Adrenal gland (tissue), 12 donors: ENCODE results near the gene STIL. TPM values are rescaled to one million over a fixed set of nuclear protein-coding genes. Genes with fewer than 3 reads are reported as not detected.

Experiments used
- DNase-seq, 7 donors: peaks; one replicate each; pipeline ENCODE4 v3.0.0-alpha.2; 2019 to 2020
- H3K27ac ChIP-seq, 5 donors: fragments of 200-600 bp; sonication (generic) in 4 of 5; 1 replicate in 3 of 5; 2 replicates in 2 of 5; pipeline versions ENCODE4 v1.5.1 to v1.8.0; 2016 to 2020; ENCODE audit warnings: mild to moderate bottlenecking in 1 of 5
- H3K27me3 ChIP-seq: fragments of 200-600 bp; 2 replicates; pipeline ENCODE4 v1.8.0; 2021
- H3K36me3 ChIP-seq, 2 donors: fragments of 200-600 bp; replicated peaks in 1 of 2; 1 replicate in 1 of 2; 2 replicates in 1 of 2; pipeline versions ENCODE4 v1.5.1 to v1.8.0; 2018 to 2022
- H3K4me1 ChIP-seq, 2 donors: fragments of 200-600 bp; replicated peaks in 1 of 2; 1 replicate in 1 of 2; 2 replicates in 1 of 2; pipeline versions ENCODE4 v1.5.1 to v1.8.0; 2018 to 2021
- H3K4me3 ChIP-seq, 4 donors: fragments of 200-600 bp; sonication (generic) in 3 of 4; one replicate each; pipeline ENCODE4 v1.5.1; 2016 to 2018
- H3K9me3 ChIP-seq, 3 donors: fragments of 200-600 bp; sonication (generic) in 1 of 3; replicated peaks in 1 of 3; 1 replicate in 2 of 3; 2 replicates in 1 of 3; pipeline versions ENCODE4 v1.5.1 to v1.8.0; 2016 to 2021
- POLR2A ChIP-seq, 2 donors: fragments of 450-650 bp; IDR thresholded peaks; one replicate each; pipeline ENCODE4 v1.6.1; 2017; ENCODE audit warnings: antibody characterized with exemption in 2 of 2, mild to moderate bottlenecking in 2 of 2, moderate library complexity in 1 of 2
- WGBS, 4 donors: extraction: QIAGEN DNeasy Blood & Tissue Kit in 2 of 4; methylation state at CpG; one replicate each; pipeline versions ENCODE4 v1.1.5 to v1.1.7; 2013 to 2017; 5-methylcytosine and 5-hydroxymethylcytosine counted together
- intact Hi-C, 2 donors: fragments of 100-400 bp; cut with DNase I; formaldehyde crosslinking; loops; one replicate each; pipeline versions ENCODE4 v1.14.1 to v1.15.0; 2022 to 2023
- polyA plus RNA-seq, 3 donors: library from polyadenylated mRNA; stranded (reverse); fragments of 200-250 nt in 2 of 3; fragments of 350-450 nt in 1 of 3; fragmentation: Illumina TruSeq in 1 of 3; extraction: RNeasy Lipid Tissue Mini Kit (QIAGEN cat#74804) in 1 of 3; gene quantifications; one replicate each; pipeline ENCODE4 v1.2.3, GENCODE V29; 2013 to 2014
- total RNA-seq, 9 donors: library from RNA; depleted of rRNA in 4 of 9; stranded (reverse); fragments of >200 nt in 4 of 9; fragments of 120-200 nt in 1 of 9; fragmentation: NEBNext Ultra II Directional in 1 of 9; extraction: Animal tissue kit (Norgen Biotek cat#: 25700) in 1 of 9; gene quantifications; one replicate each; pipeline versions ENCODE4 v1.1.0 to v1.2.4, GENCODE V29; 2013 to 2023
- TF ChIP-seq, protein P1 (sequence below), 6 experiments: fragments of 450-650 bp in 4 of 6; fragments of 200-600 bp in 2 of 6; sonication (generic) in 1 of 6; IDR thresholded peaks; 1 replicate in 5 of 6; 2 replicates in 1 of 6; pipeline versions ENCODE4 v1.5.1 to v1.8.0; 2016 to 2021; ENCODE audit warnings: antibody characterized with exemption in 6 of 6, mild to moderate bottlenecking in 2 of 6, moderate library complexity in 1 of 6
- donor health status: healthy with polysubstance abuse.
- donor health status: Bipolar disorder and iron deficiency.
- donor health status: DM: yes; HTN: yes; CAD: no.
- donor health status: DM: no; HTN: no; CAD: no.
- donor health status: DM: no; HTN: no; CAD: no.
- donor health status: DM: yes; HTN: yes; CAD: no.

The STIL gene
- total and polyA plus RNA-seq, 12 donors, result 0.24 to 7.0 (median 1.4) TPM

DNA sequence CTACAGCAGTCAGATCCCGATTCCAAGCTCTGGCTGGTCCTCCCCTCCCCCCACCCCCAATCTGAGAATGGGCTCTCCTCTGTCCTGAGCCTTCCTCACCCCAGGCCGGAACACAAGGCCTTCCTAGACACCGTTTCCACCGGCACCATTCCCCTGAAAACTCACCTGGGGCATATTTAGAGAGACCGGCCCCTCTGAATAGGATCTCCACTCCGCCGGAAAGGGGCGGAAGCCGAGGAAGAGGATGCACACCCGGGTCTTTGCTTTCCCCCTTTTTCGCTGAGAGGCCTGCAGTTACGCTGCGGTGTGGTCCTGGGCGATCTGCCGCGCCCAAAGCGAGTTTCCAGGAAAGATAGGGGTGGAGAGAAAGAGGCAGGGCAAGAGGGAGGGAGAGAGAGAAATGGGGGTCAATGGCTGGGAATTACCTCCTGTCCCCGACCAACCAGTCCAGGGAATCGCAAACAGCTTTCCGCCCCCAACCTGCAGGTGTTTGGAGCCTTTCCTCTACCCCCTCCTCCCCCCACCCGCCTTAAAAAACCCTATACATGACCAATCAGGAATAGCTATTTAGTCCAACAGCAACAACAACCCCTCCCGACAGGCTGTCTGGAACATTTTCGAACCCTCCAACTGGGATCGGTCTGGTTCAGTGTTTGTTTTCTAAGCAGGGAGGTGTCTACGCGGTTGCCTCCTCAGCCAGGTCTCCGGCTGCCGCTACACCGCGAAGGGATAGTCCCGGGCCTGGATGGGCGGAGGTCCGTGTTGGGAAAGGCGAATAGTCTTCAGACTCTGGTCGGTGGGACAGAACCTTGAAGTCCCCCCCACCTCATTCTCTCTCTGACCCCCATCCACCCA is 84.7 kb downstream of the STIL start:
- Histone ChIP-seq H3K36me3 (no peaks in the 10 kb centered on the region), H3K4me1 (peaks cover 0 to 10% of the 10 kb centered on the region in 2 donors), H3K4me3 (peak overlapping the region in 1 of 4 donors; percentile 23), H3K27ac (peak overlapping the region in 2 of 5 donors; percentile 15 to 58), H3K9me3 (no peaks in the 10 kb centered on the region), H3K27me3 (peaks cover 84% of the 10 kb centered on the region)
- no peak for TF ChIP-seq POLR2A (IDR thresholded peaks at IDR 0.05)
- TF ChIP-seq, protein P1, sequence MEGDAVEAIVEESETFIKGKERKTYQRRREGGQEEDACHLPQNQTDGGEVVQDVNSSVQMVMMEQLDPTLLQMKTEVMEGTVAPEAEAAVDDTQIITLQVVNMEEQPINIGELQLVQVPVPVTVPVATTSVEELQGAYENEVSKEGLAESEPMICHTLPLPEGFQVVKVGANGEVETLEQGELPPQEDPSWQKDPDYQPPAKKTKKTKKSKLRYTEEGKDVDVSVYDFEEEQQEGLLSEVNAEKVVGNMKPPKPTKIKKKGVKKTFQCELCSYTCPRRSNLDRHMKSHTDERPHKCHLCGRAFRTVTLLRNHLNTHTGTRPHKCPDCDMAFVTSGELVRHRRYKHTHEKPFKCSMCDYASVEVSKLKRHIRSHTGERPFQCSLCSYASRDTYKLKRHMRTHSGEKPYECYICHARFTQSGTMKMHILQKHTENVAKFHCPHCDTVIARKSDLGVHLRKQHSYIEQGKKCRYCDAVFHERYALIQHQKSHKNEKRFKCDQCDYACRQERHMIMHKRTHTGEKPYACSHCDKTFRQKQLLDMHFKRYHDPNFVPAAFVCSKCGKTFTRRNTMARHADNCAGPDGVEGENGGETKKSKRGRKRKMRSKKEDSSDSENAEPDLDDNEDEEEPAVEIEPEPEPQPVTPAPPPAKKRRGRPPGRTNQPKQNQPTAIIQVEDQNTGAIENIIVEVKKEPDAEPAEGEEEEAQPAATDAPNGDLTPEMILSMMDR (IDR thresholded peaks at IDR 0.05), result no peak
- intact Hi-C loops, result no loop called here
- no peak for DNase-seq
- 16 to 25% (median 22%) methylated on average over 28 to 35 of the region's 35 CpGs for WGBS, 4 donors

DNA sequence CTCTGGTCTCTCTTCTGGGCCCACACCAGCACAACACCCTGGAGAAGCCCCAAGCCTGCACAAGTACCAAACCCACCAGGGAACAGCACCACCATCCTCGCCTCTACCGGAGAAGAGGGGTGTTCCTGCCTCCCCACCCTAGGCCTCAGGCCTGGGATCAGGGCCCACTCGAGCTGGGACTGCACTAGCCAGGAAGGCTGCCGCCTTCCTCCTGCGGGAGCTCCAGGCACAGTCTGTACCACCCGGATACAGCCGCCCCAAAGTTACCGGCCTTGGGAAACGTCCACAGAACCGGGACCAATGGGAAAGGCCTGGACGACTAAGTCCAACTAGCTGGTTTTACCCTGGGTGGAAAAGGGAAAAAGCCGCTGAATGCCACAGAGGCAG is 85.3 kb downstream of the STIL start:
- H3K27ac ChIP-seq, result peak overlapping the region in 1 of 5 donors; percentile 58
- 48 to 60% (median 51%) methylated on average over 8 to 12 of the region's 12 CpGs for WGBS, 4 donors
- no peaks in the 10 kb centered on the region for H3K36me3 ChIP-seq
- intact Hi-C loops, result no loop called here
- H3K4me3 ChIP-seq, result peak overlapping the region in 1 of 4 donors; percentile 23
- DNase-seq, result peak in 4 of 7 donors; percentile 23 to 59 (median 35)
- H3K9me3 ChIP-seq, result no peaks in the 10 kb centered on the region
- peak; percentile 15 to 51 for TF ChIP-seq POLR2A (IDR thresholded peaks at IDR 0.05)
- TF ChIP-seq, protein P1 (IDR thresholded peaks at IDR 0.05), result no peak
- H3K27me3 ChIP-seq, result peaks cover 84% of the 10 kb centered on the region
- peaks cover 0 to 10% of the 10 kb centered on the region in 2 donors for H3K4me1 ChIP-seq

DNA sequence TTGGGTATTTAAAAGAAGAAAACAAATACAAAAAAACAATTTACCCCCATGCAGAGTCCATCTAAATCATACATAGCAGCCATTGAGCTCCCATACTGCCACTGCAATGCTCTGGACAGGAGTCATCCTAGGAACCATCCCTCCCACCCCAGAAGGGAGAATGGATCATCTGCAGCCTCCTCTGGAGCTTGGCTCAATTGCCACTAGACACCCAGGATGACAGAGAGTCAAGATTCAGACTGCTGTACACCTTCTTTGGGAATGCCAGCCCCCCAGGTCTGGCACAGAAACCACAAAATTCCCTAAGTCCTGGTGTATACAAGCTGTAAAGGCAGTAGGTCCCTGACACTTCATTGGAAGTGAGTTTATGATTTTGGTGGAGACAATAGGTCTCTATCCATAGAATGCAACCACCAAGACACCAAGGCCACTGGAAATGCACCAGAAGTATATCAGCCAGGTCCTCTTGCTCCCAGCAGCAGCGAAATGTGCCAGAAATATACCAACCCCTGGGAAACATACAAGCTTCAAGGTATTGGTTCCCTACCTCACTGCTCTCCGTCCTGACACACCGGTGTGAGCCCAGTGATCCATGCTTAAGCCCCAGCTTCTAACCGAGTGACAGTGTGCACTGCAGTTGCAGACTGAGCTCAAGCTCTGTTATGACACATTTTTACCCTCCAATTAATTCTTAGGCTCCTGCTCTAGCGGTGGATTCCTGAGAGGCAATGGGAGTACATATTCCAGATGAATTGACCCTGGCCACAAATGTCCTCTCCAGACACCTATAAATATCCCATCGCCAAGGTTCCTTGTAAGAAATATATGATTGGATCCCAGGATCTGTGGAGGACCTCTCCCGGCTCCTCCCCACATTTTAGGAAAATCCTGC is 86.4 kb downstream of the STIL start:
- 55 to 77% (median 66%) methylated on average over 6 to 7 of the region's 7 CpGs for WGBS, 4 donors
- H3K4me3 ChIP-seq, result no peak overlapping the region
- no peaks in the 10 kb centered on the region for H3K36me3 ChIP-seq
- peaks cover 0 to 10% of the 10 kb centered on the region in 2 donors for H3K4me1 ChIP-seq
- H3K9me3 ChIP-seq, result no peaks in the 10 kb centered on the region
- TF ChIP-seq, protein P1 (IDR thresholded peaks at IDR 0.05), result no peak
- TF ChIP-seq POLR2A (IDR thresholded peaks at IDR 0.05), result no peak
- intact Hi-C loops, result no loop called here
- no peak for DNase-seq
- H3K27ac ChIP-seq, result no peak overlapping the region
- peaks cover 77% of the 10 kb centered on the region for H3K27me3 ChIP-seq

DNA sequence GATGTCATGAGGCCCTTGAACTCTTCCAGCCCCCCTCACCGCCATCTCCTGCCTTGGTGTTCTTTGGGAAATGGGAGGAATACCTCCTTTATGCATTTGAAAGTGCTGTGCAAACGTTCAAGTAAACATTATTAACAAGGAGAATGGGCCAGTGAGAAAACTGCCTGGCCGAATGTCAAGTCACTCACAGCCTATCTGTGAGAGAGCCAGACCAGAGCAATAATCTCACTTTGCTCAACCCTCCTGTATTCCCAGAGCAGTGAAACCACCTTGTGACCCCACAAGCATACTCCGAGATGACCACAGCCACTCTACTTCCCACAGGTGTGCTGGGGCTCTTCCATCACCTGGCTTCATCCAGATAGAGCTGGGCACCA is 87.1 kb downstream of the STIL start:
- H3K9me3 ChIP-seq, result no peaks in the 10 kb centered on the region
- H3K27ac ChIP-seq, result peak overlapping the region in 1 of 5 donors; percentile 6
- no peak for DNase-seq
- intact Hi-C loops, result no loop called here
- no peak overlapping the region for H3K4me3 ChIP-seq
- H3K27me3 ChIP-seq, result peaks cover 69% of the 10 kb centered on the region
- peaks cover 0 to 10% of the 10 kb centered on the region in 2 donors for H3K4me1 ChIP-seq
- TF ChIP-seq, protein P1 (IDR thresholded peaks at IDR 0.05), result no peak
- no peak for TF ChIP-seq POLR2A (IDR thresholded peaks at IDR 0.05)
- no peaks in the 10 kb centered on the region for H3K36me3 ChIP-seq
- WGBS, 4 donors, result 58 to 90% (median 71%) methylated on average over 3 to 4 of the region's 4 CpGs
